HepG2 (cell line): Measurements from ENCODE around the gene ZNF648. TPM values are rescaled to one million over a fixed set of nuclear protein-coding genes. Genes with fewer than 3 reads are reported as not detected.
"Not testable (repeated sequence)": the region's sequence is repeated elsewhere in the genome, so short reads cannot be mapped to it uniquely, and the experiment has no call there.

Source experiments
- ATAC-seq: fragments of 200-7000 bp; cut with Tn5 transposase; 3 replicates; pipeline ENCODE4 v1.9.1; 2020; ENCODE audit warnings: mild to moderate bottlenecking, moderate library complexity
- BruUV-seq: library from RNA; stranded (reverse); fragments of 400-500 nt; replicated peaks from 2 replicates; lab custom pipeline; 2021; lab: Mats Ljungman, UMichigan
- CTCF ChIA-PET: fragments of 300-600 bp; formaldehyde crosslinking; extraction: SDS; loops from one replicate; lab custom pipeline; 2021; ENCODE audit warnings: low total read pairs, inconsistent platforms, low intra/inter-chr PET ratio; lab: Yijun Ruan, JAX
- POLR2A ChIA-PET: fragments of 350-600 bp; sonication (Branson Sonifier 250); formaldehyde crosslinking; loops from one replicate; lab custom pipeline; 2020; ENCODE audit warnings: antibody characterized with exemption, inconsistent platforms; lab: Yijun Ruan, JAX
- DNase-seq: peaks from one replicate; pipeline ENCODE4 v3.0.0-alpha.2; 2015; ENCODE audit warnings: low spot score
- FAIRE-seq: peaks from 3 replicates; lab custom pipeline; 2011; peaks lifted over from hg19 to GRCh38; lab: Jason Lieb, UNC
- H2AFZ ChIP-seq: one replicate; pipeline ENCODE4 v1.6.1; 2011; ENCODE audit warnings: low read length, inconsistent platforms
- H3K27ac ChIP-seq: fragments of 300-600 bp; 3 replicates; pipeline ENCODE4 v1.8.0; 2011; ENCODE audit warnings: mixed run types, mild to moderate bottlenecking, mixed read lengths, low read length, inconsistent platforms; ENCODE audit not compliant: insufficient read depth; ENCODE audit errors: extremely low read length
- H3K27me3 ChIP-seq, 2 experiments: fragments of 200-600 bp in 1 of 2; 2 replicates in 1 of 2; 3 replicates in 1 of 2; pipeline versions ENCODE4 v1.6.0 to v1.8.0; 2011; ENCODE audit warnings: low read length in 2 of 2, mild to moderate bottlenecking in 2 of 2, moderate library complexity in 2 of 2, inconsistent platforms in 1 of 2; ENCODE audit not compliant: insufficient read depth in 2 of 2, control insufficient read depth in 1 of 2
- H3K36me3 ChIP-seq, 2 experiments: fragments of 200-600 bp in 1 of 2; replicated peaks in 1 of 2; 2 replicates in 1 of 2; 3 replicates in 1 of 2; pipeline versions ENCODE4 v1.5.1 to v1.8.0; 2011; ENCODE audit warnings: low read length in 2 of 2, inconsistent platforms in 1 of 2; ENCODE audit not compliant: insufficient read depth in 2 of 2, control insufficient read depth in 1 of 2
- H3K4me1 ChIP-seq: 2 replicates; pipeline ENCODE4 v1.5.1; 2012; ENCODE audit warnings: low read length, inconsistent platforms; ENCODE audit not compliant: insufficient read depth
- H3K4me2 ChIP-seq: 2 replicates; pipeline ENCODE4 v1.6.0; 2011; ENCODE audit warnings: low read depth, low read length, inconsistent platforms
- H3K4me3 ChIP-seq, 3 experiments: fragments of 200-600 bp in 1 of 3; sonication (generic), shearing (Covaris generic) in 1 of 3; replicated peaks in 1 of 3; 2 replicates each; pipeline ENCODE4 v1.5.1; 2011 to 2016; ENCODE audit warnings: low read length in 3 of 3, inconsistent platforms in 2 of 3, low read depth in 2 of 3, mild to moderate bottlenecking in 2 of 3, control low read depth in 1 of 3, mixed read lengths in 1 of 3; ENCODE audit not compliant: insufficient read depth in 1 of 3
- H3K79me2 ChIP-seq: one replicate; pipeline ENCODE4 v1.6.1; 2011; ENCODE audit warnings: low read length, inconsistent platforms; ENCODE audit not compliant: insufficient read depth
- H3K9ac ChIP-seq: 2 replicates; pipeline ENCODE4 v1.6.0; 2011; ENCODE audit warnings: mild to moderate bottlenecking, low read depth, low read length, inconsistent platforms; ENCODE audit not compliant: insufficient read depth
- H3K9me3 ChIP-seq: 2 replicates; pipeline ENCODE4 v1.5.1; 2012; ENCODE audit warnings: mild to moderate bottlenecking, low read length
- H4K20me1 ChIP-seq: 2 replicates; pipeline ENCODE4 v1.6.0; 2011; ENCODE audit warnings: inconsistent platforms, mild to moderate bottlenecking, low read length, moderate library complexity; ENCODE audit not compliant: insufficient read depth
- CTCF ChIP-seq: sonication (generic); formaldehyde crosslinking; IDR thresholded peaks from 2 replicates; pipeline ENCODE4 v1.5.0; 2020; ENCODE audit warnings: mild to moderate bottlenecking, missing genetic modification reagents, moderate library complexity
- SP4 ChIP-seq: sonication (generic); formaldehyde crosslinking; IDR thresholded peaks from 2 replicates; pipeline ENCODE4 v1.8.1; 2023; ENCODE audit warnings: mild to moderate bottlenecking, missing genetic modification reagents
- YY1 ChIP-seq: IDR thresholded peaks from 2 replicates; pipeline ENCODE4 v1.6.1; 2011; ENCODE audit warnings: low read length, low read depth, moderate library complexity, mild to moderate bottlenecking; ENCODE audit not compliant: insufficient read depth, insufficient replicate concordance
- ZNF441 ChIP-seq: sonication (generic); formaldehyde crosslinking; IDR thresholded peaks from 2 replicates; pipeline ENCODE4 v1.7.0; 2021; ENCODE audit warnings: missing genetic modification reagents, borderline replicate concordance
- ZNF446 ChIP-seq: sonication (generic); formaldehyde crosslinking; IDR thresholded peaks from 2 replicates; pipeline ENCODE4 v1.5.0; 2020; ENCODE audit warnings: mild to moderate bottlenecking, missing genetic modification reagents
- WGBS: methylation state at CpG from one replicate; pipeline ENCODE4 v1.1.6; 2017; ENCODE audit warnings: low lambda C conversion rate; 5-methylcytosine and 5-hydroxymethylcytosine counted together
- in situ Hi-C: cut with HindIII; loops from 2 replicates; pipeline ENCODE4 v1.10.0; 2017; ENCODE audit warnings: low pct_unique_long_range_greater_than_20kb; ENCODE audit not compliant: extremely low pct_ligation_motif_present
- intact Hi-C: fragments of 100-400 bp; cut with micrococcal nuclease; formaldehyde crosslinking; loops from one replicate; pipeline ENCODE4 v1.10.0; 2022; ENCODE audit not compliant: unreplicated experiment
- polyA plus RNA-seq, 8 experiments: library from polyadenylated mRNA; depleted of rRNA in 3 of 8; stranded (reverse) in 7 of 8; unstranded in 1 of 8; fragments of >200 nt; fragmentation: Illumina TruSeq in 4 of 8; extraction: Trizol in 4 of 8; gene quantifications; 2 replicates each; pipeline versions ENCODE4 v1.2.1 to v1.2.3, GENCODE V29; 2011 to 2016; ENCODE audit warnings: low read depth in 4 of 8, missing spikeins in 1 of 8, mixed read lengths in 1 of 8; ENCODE audit not compliant: insufficient read depth in 1 of 8
- total RNA-seq, 5 experiments: library from RNA; depleted of rRNA; stranded (reverse); fragments of >200 nt; fragmentation: Illumina TruSeq; extraction: Trizol; gene quantifications; 2 replicates each; pipeline ENCODE4 v1.2.3, GENCODE V29; 2016; ENCODE audit warnings: low read depth in 1 of 5

ZNF648 gene
- total and polyA plus RNA-seq, 2 of the 13 experiments (the other 11 are each of a cell fraction or from before 2014, with no cell fraction given) = 0.13 to 0.37 TPM

DNA sequence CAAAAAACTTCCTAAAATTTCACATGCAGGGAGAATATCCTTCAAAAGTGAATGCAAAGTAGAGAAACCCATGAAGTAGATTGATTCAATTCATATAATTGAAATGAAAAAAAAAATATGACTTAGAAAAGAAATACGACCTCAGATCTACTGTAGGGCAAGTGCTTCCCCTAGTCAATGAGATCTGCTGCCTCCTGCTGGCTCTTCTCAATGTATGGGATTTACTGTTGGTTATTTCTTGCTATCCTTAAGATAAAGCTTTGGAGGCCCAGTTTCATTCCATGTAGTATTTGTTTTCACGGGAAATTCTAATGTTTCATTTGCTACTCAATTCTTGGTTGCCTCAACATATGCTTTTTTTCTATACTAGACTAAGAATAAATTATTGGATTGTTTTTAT, 46.2 kb downstream of the ZNF648 start (continued):
- no peak for TF ChIP-seq CTCF (CRISPR knock-in tag)
- TF ChIP-seq YY1 = no peak
- no peak for TF ChIP-seq SP4 (CRISPR knock-in tag)
- no peak for TF ChIP-seq ZNF441 (CRISPR knock-in tag)
- no peak for TF ChIP-seq ZNF446

DNA sequence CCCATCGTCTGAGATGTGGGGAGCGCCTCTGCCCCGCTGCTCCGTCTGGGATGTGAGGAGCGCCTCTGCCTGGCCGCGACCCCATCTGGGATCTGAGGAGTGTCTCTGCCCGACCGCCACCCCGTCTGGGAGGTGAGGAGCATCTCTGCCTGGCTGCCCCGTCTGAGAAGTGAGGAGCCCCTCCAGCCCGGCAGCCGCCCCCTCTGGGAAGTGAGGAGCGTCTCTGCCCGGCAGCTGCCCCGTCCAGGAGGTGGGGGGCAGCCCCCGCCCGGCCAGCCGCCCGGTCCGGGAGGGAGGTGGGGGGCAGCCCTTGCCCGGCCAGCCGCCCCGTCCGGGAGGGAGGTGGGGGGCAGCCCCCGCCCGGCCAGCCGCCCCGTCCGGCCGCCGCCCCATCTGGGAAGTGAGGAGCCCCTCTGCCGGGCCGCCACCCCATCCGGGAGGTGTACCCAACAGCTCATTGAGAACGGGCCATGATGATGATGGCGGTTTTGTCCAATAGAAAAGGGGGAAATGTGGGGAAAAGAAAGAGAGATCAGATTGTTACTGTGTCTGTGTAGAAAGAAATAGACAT, 50.6 kb downstream of the ZNF648 start:
- H3K4me1 ChIP-seq, H3K27ac ChIP-seq, DNase-seq, FAIRE-seq, intact Hi-C loops, H3K9me3 ChIP-seq, H2AFZ ChIP-seq, H4K20me1 ChIP-seq, ATAC-seq, H3K79me2 ChIP-seq, H3K4me3 ChIP-seq, H3K4me2 ChIP-seq, CTCF ChIA-PET, POLR2A ChIA-PET, H3K27me3 ChIP-seq, H3K9ac ChIP-seq, BruUV-seq, in situ Hi-C loops, H3K36me3 ChIP-seq: not testable (repeated sequence)
- 80% methylated on average over 5 of the region's 37 CpGs for WGBS

DNA sequence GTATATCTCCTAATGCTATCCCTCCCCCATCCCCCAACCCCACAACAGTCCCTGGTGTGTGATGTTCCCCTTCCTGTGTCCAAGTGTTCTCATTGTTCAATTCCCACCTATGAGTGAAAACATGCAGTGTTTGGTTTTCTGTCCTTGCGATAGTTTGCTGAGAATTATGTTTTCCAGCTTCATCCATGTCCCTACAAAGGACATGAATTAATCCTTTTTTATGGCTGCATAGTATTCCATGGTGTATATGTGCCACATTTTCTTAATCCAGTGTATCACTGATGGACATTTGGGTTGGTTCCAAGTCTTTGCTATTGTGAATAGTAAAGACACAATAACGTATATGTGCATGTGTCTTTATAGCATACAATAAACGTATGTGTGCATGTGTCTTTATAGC, 56.1 kb downstream of the ZNF648 start:
- H3K4me3 ChIP-seq, H3K79me2 ChIP-seq, BruUV-seq, H3K4me2 ChIP-seq, H2AFZ ChIP-seq, H3K9ac ChIP-seq, H3K36me3 ChIP-seq, H4K20me1 ChIP-seq, DNase-seq, FAIRE-seq, H3K27me3 ChIP-seq, H3K27ac ChIP-seq, POLR2A ChIA-PET, CTCF ChIA-PET, in situ Hi-C loops, ATAC-seq, H3K4me1 ChIP-seq, H3K9me3 ChIP-seq: not testable (repeated sequence)
- intact Hi-C loops = loop anchor here (5.0 kb wide), 1 partner anchor 318 kb away; no protein-coding TSS in a partner anchor
- 0% methylated on average over 3 of the region's 3 CpGs for WGBS
